Keratinocyte (primary cell): ENCODE results near the gene RAB9A. TPM values are rescaled to one million over a fixed set of nuclear protein-coding genes. Genes with fewer than 3 reads are reported as not detected.

Source experiments
- DNase-seq: peaks from one replicate; pipeline ENCODE4 v3.0.0-alpha.2; 2011; ENCODE audit warnings: low read depth, missing footprints, low spot score
- FAIRE-seq: peaks from 2 replicates; lab custom pipeline; 2011; peaks lifted over from hg19 to GRCh38; lab: Jason Lieb, UNC
- H2AFZ ChIP-seq: 2 replicates; pipeline ENCODE4 v1.6.0; 2012; ENCODE audit warnings: low read length, control low read depth, inconsistent platforms; ENCODE audit not compliant: control insufficient read depth
- H3K27ac ChIP-seq: 2 replicates; pipeline ENCODE4 v1.5.1; 2011; ENCODE audit warnings: low read length; ENCODE audit not compliant: control insufficient read depth, insufficient read depth
- H3K27me3 ChIP-seq: 3 replicates; pipeline ENCODE4 v1.6.0; 2011; ENCODE audit warnings: low read length; ENCODE audit not compliant: control insufficient read depth, insufficient read depth; ENCODE audit errors: extremely low read depth
- H3K36me3 ChIP-seq, 2 experiments: 2 replicates in 1 of 2; 3 replicates in 1 of 2; pipeline ENCODE4 v1.5.1; 2011; ENCODE audit warnings: low read length in 2 of 2, mild to moderate bottlenecking in 1 of 2; ENCODE audit not compliant: control insufficient read depth in 2 of 2, insufficient read depth in 2 of 2; ENCODE audit errors: extremely low read depth in 1 of 2
- H3K4me1 ChIP-seq: 3 replicates; pipeline ENCODE4 v1.5.1; 2011; ENCODE audit warnings: low read length; ENCODE audit not compliant: control insufficient read depth, insufficient read depth; ENCODE audit errors: extremely low read depth
- H3K4me2 ChIP-seq: 3 replicates; pipeline ENCODE4 v1.6.0; 2011; ENCODE audit warnings: low read depth, low read length; ENCODE audit not compliant: control insufficient read depth, insufficient read depth; ENCODE audit errors: extremely low read depth
- H3K4me3 ChIP-seq, 3 experiments: fragments of 200-600 bp in 1 of 3; sonication (generic) in 1 of 3; 2 replicates in 2 of 3; 3 replicates in 1 of 3; pipeline ENCODE4 v1.5.1; 2011 to 2016; ENCODE audit warnings: low read length in 3 of 3, mild to moderate bottlenecking in 3 of 3, control low read depth in 2 of 3, inconsistent platforms in 1 of 3, low read depth in 1 of 3, mixed read lengths in 1 of 3, mixed run types in 1 of 3, moderate library complexity in 1 of 3; ENCODE audit not compliant: control insufficient read depth in 2 of 3, insufficient read depth in 2 of 3; ENCODE audit errors: extremely low read depth in 1 of 3
- H3K79me2 ChIP-seq: 2 replicates; pipeline ENCODE4 v1.6.0; 2012; ENCODE audit warnings: low read length; ENCODE audit not compliant: control insufficient read depth, insufficient read depth
- H3K9ac ChIP-seq: 3 replicates; pipeline ENCODE4 v1.6.0; 2011; ENCODE audit warnings: low read length; ENCODE audit not compliant: control insufficient read depth, insufficient read depth; ENCODE audit errors: extremely low read depth
- H3K9me1 ChIP-seq: 3 replicates; pipeline ENCODE4 v1.6.0; 2011; ENCODE audit warnings: low read length; ENCODE audit not compliant: control insufficient read depth, insufficient read depth; ENCODE audit errors: extremely low read depth
- H3K9me3 ChIP-seq: 2 replicates; pipeline ENCODE4 v1.5.1; 2012; ENCODE audit warnings: low read depth, low read length; ENCODE audit not compliant: control insufficient read depth
- H4K20me1 ChIP-seq: 3 replicates; pipeline ENCODE4 v1.6.0; 2011; ENCODE audit warnings: low read length; ENCODE audit not compliant: control insufficient read depth, insufficient read depth; ENCODE audit errors: extremely low read depth
- EZH2 ChIP-seq: IDR thresholded peaks from one replicate; pipeline ENCODE4 v1.6.1; 2012; ENCODE audit warnings: inconsistent platforms, mild to moderate bottlenecking, low read length, moderate library complexity
- dilution Hi-C: fragments of 300-500 bp; cut with MboI; formaldehyde crosslinking; loops from one replicate; pipeline ENCODE4 v1.7.0; 2020; ENCODE audit warnings: low sequenced_read_pairs; ENCODE audit not compliant: extremely low pct_ligation_motif_present
- polyA plus RNA-seq, 5 experiments: library from polyadenylated mRNA; depleted of rRNA in 3 of 5; stranded (reverse) in 3 of 5; stranded (forward) in 1 of 5; unstranded in 1 of 5; fragments of >200 nt; gene quantifications; 1 replicate in 1 of 5; 2 replicates in 3 of 5; 3 replicates in 1 of 5; pipeline versions ENCODE4 v1.2.1 to v1.2.3, GENCODE V29; 2011 to 2012; ENCODE audit warnings: missing spikeins in 2 of 5, low read depth in 1 of 5, low replicate concordance in 1 of 5
- TF ChIP-seq, protein P1 (sequence below), 3 experiments: IDR thresholded peaks in 1 of 3; conservative IDR thresholded peaks in 1 of 3; optimal IDR thresholded peaks in 1 of 3; 2 replicates in 2 of 3; 3 replicates in 1 of 3; pipeline versions ENCODE3 to v1.5.1; 2011; ENCODE audit warnings: low read length in 3 of 3, mild to moderate bottlenecking in 3 of 3, moderate library complexity in 2 of 3, control low read depth in 1 of 3, inconsistent platforms in 1 of 3; ENCODE audit not compliant: insufficient read depth in 2 of 3; ENCODE audit errors: extremely low read depth in 1 of 3

Gene RAB9A
- polyA plus RNA-seq, 1 donor (not counting 4 experiments of a cell fraction or from before 2014, with no cell fraction given), result 46.0 TPM

DNA sequence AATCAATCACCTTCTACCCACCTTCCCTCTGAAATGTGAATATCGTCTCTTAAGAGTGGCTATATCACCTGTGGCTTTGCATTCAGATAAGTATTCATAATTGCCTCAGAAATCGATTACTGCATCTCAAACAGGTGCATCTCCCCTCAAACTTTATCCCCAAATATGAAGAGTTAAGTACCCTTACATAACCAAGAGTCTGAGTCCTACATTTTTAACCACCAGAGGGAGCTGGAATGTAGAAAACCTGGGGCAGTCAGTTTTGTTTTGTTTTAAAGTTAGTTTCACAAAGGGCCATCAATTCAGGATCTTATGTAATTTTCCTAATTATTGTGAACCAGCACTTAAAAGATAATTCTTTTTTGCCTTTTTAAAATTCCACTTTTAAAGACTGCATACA, 30.3 kb upstream of the RAB9A start:
- Histone ChIP-seq H3K9me3 (no peaks in the 10 kb centered on the region), H4K20me1 (no peaks in the 10 kb centered on the region), H2AFZ (peak overlapping the region; percentile 50), H3K4me2 (peak overlapping the region; percentile 68), H3K9me1 (no peaks in the 10 kb centered on the region), H3K4me1 (peaks cover 8% of the 10 kb centered on the region), H3K79me2 (no peaks in the 10 kb centered on the region), H3K4me3 (no peak overlapping the region), H3K9ac (peak overlapping the region; percentile 43), H3K27me3 (no peaks in the 10 kb centered on the region), H3K36me3 (peaks cover 0 to 2% of the 10 kb centered on the region in 2 experiments), H3K27ac (peak overlapping the region; percentile 58)
- FAIRE-seq, result no peak
- no peak for TF ChIP-seq EZH2
- TF ChIP-seq, protein P1, sequence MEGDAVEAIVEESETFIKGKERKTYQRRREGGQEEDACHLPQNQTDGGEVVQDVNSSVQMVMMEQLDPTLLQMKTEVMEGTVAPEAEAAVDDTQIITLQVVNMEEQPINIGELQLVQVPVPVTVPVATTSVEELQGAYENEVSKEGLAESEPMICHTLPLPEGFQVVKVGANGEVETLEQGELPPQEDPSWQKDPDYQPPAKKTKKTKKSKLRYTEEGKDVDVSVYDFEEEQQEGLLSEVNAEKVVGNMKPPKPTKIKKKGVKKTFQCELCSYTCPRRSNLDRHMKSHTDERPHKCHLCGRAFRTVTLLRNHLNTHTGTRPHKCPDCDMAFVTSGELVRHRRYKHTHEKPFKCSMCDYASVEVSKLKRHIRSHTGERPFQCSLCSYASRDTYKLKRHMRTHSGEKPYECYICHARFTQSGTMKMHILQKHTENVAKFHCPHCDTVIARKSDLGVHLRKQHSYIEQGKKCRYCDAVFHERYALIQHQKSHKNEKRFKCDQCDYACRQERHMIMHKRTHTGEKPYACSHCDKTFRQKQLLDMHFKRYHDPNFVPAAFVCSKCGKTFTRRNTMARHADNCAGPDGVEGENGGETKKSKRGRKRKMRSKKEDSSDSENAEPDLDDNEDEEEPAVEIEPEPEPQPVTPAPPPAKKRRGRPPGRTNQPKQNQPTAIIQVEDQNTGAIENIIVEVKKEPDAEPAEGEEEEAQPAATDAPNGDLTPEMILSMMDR (optimal IDR thresholded peaks at IDR 0.05 in 1 of 3, IDR thresholded peaks at IDR 0.05 in 1 of 3, conservative IDR thresholded peaks at IDR 0.05 in 1 of 3; ENCODE audit: extremely low read depth in 1 of 3, insufficient read depth in 2 of 3, low read length in 3 of 3), result peak in 2 of 3 experiments; percentile 43 to 66
- dilution Hi-C loops, result no loop called here
- DNase-seq, result no peak

GRCh38 chrX:13659063-13659462, 29.9 kb upstream of the RAB9A start:
- DNase-seq, result no peak
- peak overlapping the region; percentile 43 for H3K9ac ChIP-seq
- no peaks in the 10 kb centered on the region for H4K20me1 ChIP-seq
- peak overlapping the region; percentile 68 for H3K4me2 ChIP-seq
- no peak for FAIRE-seq
- H3K4me1 ChIP-seq, result peaks cover 3% of the 10 kb centered on the region
- H3K27me3 ChIP-seq, result no peaks in the 10 kb centered on the region
- H2AFZ ChIP-seq, result peak overlapping the region; percentile 50
- TF ChIP-seq, protein P1 (optimal IDR thresholded peaks at IDR 0.05 in 1 of 3, IDR thresholded peaks at IDR 0.05 in 1 of 3, conservative IDR thresholded peaks at IDR 0.05 in 1 of 3; ENCODE audit: extremely low read depth in 1 of 3, insufficient read depth in 2 of 3, low read length in 3 of 3), result no peak
- TF ChIP-seq EZH2, result no peak
- H3K9me1 ChIP-seq, result no peaks in the 10 kb centered on the region
- dilution Hi-C loops, result no loop called here
- no peaks in the 10 kb centered on the region for H3K79me2 ChIP-seq
- peak overlapping the region; percentile 58 for H3K27ac ChIP-seq
- H3K36me3 ChIP-seq, result peaks cover 0 to 2% of the 10 kb centered on the region in 2 experiments
- H3K4me3 ChIP-seq, result no peak overlapping the region
- H3K9me3 ChIP-seq, result no peaks in the 10 kb centered on the region
